H1 (cell line): ENCODE measurements around the gene GALR2. TPM values are rescaled to one million over a fixed set of nuclear protein-coding genes. Genes with fewer than 3 reads are reported as not detected.

Experiments
- CTCF ChIA-PET: fragments of 300-600 bp; sonication (Branson Sonifier 250); formaldehyde crosslinking; loops from one replicate; lab custom pipeline; 2021; ENCODE audit not compliant: partially characterized antibody; lab: Charles Lee
- POLR2A ChIA-PET: fragments of 300-600 bp; sonication (Branson Sonifier 250); formaldehyde crosslinking; loops from one replicate; lab custom pipeline; 2021; ENCODE audit warnings: inconsistent platforms; ENCODE audit not compliant: partially characterized antibody; lab: Charles Lee
- DNase-seq, 2 experiments: peaks; one replicate each; pipeline versions ENCODE4 v3.0.0 to v3.0.0-alpha.2; 2010 to 2022; ENCODE audit warnings: low spot score in 2 of 2, low read depth in 1 of 2, mixed read lengths in 1 of 2
- FAIRE-seq: peaks from 2 replicates; lab custom pipeline; 2011; peaks lifted over from hg19 to GRCh38; lab: Jason Lieb, UNC
- H2AFZ ChIP-seq: 2 replicates; pipeline ENCODE4 v1.8.1; 2012; ENCODE audit warnings: low read length, inconsistent platforms
- H2AK5ac ChIP-seq: 2 replicates; pipeline ENCODE4 v1.6.1; 2013; ENCODE audit warnings: low read depth, low read length
- H2BK120ac ChIP-seq: replicated peaks from 2 replicates; pipeline ENCODE3; 2013; ENCODE audit warnings: low read depth, low read length, inconsistent platforms
- H2BK12ac ChIP-seq: 2 replicates; pipeline ENCODE4 v1.6.1; 2013; ENCODE audit warnings: low read depth, low read length
- H2BK15ac ChIP-seq: 2 replicates; pipeline ENCODE4 v1.6.1; 2013; ENCODE audit warnings: low read length
- H2BK20ac ChIP-seq: 2 replicates; pipeline ENCODE4 v1.6.1; 2013; ENCODE audit warnings: low read length
- H2BK5ac ChIP-seq: 2 replicates; pipeline ENCODE4 v1.6.1; 2013; ENCODE audit warnings: low read depth, low read length
- H3K14ac ChIP-seq: 2 replicates; pipeline ENCODE4 v1.6.1; 2013; ENCODE audit warnings: inconsistent platforms; ENCODE audit not compliant: insufficient read length
- H3K18ac ChIP-seq: 2 replicates; pipeline ENCODE4 v1.6.1; 2013; ENCODE audit warnings: low read length; ENCODE audit errors: extremely low read depth
- H3K23ac ChIP-seq: 2 replicates; pipeline ENCODE4 v1.6.1; 2013; ENCODE audit warnings: inconsistent platforms; ENCODE audit not compliant: insufficient read length
- H3K23me2 ChIP-seq: 2 replicates; pipeline ENCODE4 v1.6.1; 2013; ENCODE audit warnings: low read depth, low read length
- H3K27ac ChIP-seq: 2 replicates; pipeline ENCODE4 v1.6.1; 2011; ENCODE audit warnings: low read depth, low read length, inconsistent platforms
- H3K27me3 ChIP-seq, 4 experiments: replicated peaks in 1 of 4; 1 replicate in 1 of 4; 2 replicates in 3 of 4; pipeline versions ENCODE4 v1.6.1 to v1.8.1; 2011 to 2013; ENCODE audit warnings: low read length in 3 of 4, mild to moderate bottlenecking in 3 of 4, inconsistent platforms in 2 of 4, mixed read lengths in 2 of 4, moderate library complexity in 1 of 4; ENCODE audit not compliant: control insufficient read depth in 3 of 4, insufficient read depth in 3 of 4; ENCODE audit errors: extremely low read depth in 1 of 4
- H3K36me3 ChIP-seq, 4 experiments: 2 replicates each; pipeline versions ENCODE4 v1.6.1 to v1.8.1; 2011 to 2013; ENCODE audit warnings: mild to moderate bottlenecking in 4 of 4, low read length in 3 of 4, moderate library complexity in 2 of 4, control low read depth in 1 of 4, inconsistent platforms in 1 of 4; ENCODE audit not compliant: insufficient read depth in 4 of 4, control insufficient read depth in 2 of 4
- H3K4ac ChIP-seq: replicated peaks from 2 replicates; pipeline ENCODE3; 2013; ENCODE audit warnings: low read length, low read depth, mixed read lengths, inconsistent platforms; ENCODE audit not compliant: insufficient read length
- H3K4me1 ChIP-seq, 4 experiments: replicated peaks in 1 of 4; 1 replicate in 1 of 4; 2 replicates in 3 of 4; pipeline versions ENCODE4 v1.6.1 to v1.8.1; 2011 to 2013; ENCODE audit warnings: low read length in 3 of 4, inconsistent platforms in 2 of 4, mixed read lengths in 1 of 4; ENCODE audit not compliant: insufficient read depth in 4 of 4, control insufficient read depth in 3 of 4
- H3K4me2 ChIP-seq, 2 experiments: 2 replicates each; pipeline versions ENCODE4 v1.6.1 to v1.8.1; 2011 to 2013; ENCODE audit warnings: low read depth in 2 of 2, low read length in 2 of 2, control low read depth in 1 of 2, inconsistent platforms in 1 of 2, mild to moderate bottlenecking in 1 of 2; ENCODE audit not compliant: insufficient read depth in 1 of 2
- H3K4me3 ChIP-seq, 4 experiments: fragments of 200-600, 300-600 bp in 1 of 4; sonication (generic), shearing (Covaris generic), sonication (Bioruptor Twin) in 1 of 4; 2 replicates each; pipeline versions ENCODE4 v1.5.1 to v1.8.1; 2011 to 2016; ENCODE audit warnings: low read length in 4 of 4, low read depth in 3 of 4, control low read depth in 2 of 4, inconsistent platforms in 2 of 4, mild to moderate bottlenecking in 2 of 4, mixed read lengths in 1 of 4, moderate library complexity in 1 of 4; ENCODE audit not compliant: insufficient read depth in 2 of 4; ENCODE audit errors: extremely low read depth in 1 of 4
- H3K56ac ChIP-seq: replicated peaks from 2 replicates; pipeline ENCODE3; 2013; ENCODE audit warnings: low read depth, mild to moderate bottlenecking, mixed read lengths, low read length, inconsistent platforms; ENCODE audit not compliant: insufficient read length
- H3K79me1 ChIP-seq: 2 replicates; pipeline ENCODE4 v1.6.1; 2013; ENCODE audit warnings: low read depth, low read length, control low read depth
- H3K79me2 ChIP-seq, 2 experiments: 2 replicates each; pipeline versions ENCODE4 v1.6.1 to v1.8.1; 2012 to 2013; ENCODE audit warnings: low read length in 2 of 2, mild to moderate bottlenecking in 2 of 2, inconsistent platforms in 1 of 2; ENCODE audit not compliant: insufficient read depth in 2 of 2, control insufficient read depth in 1 of 2
- H3K9ac ChIP-seq, 4 experiments: replicated peaks in 1 of 4; 1 replicate in 1 of 4; 2 replicates in 3 of 4; pipeline versions ENCODE4 v1.6.1 to v1.8.1; 2011 to 2013; ENCODE audit warnings: low read depth in 3 of 4, low read length in 3 of 4, control low read depth in 2 of 4, mild to moderate bottlenecking in 2 of 4, moderate library complexity in 2 of 4, inconsistent platforms in 1 of 4; ENCODE audit errors: extremely low read depth in 1 of 4
- H3K9me3 ChIP-seq, 2 experiments: 2 replicates each; pipeline versions ENCODE4 v1.6.1 to v1.8.1; 2012 to 2013; ENCODE audit warnings: mild to moderate bottlenecking in 2 of 2, moderate library complexity in 2 of 2, control low read depth in 1 of 2, inconsistent platforms in 1 of 2, low read depth in 1 of 2, low read length in 1 of 2, mixed read lengths in 1 of 2; ENCODE audit not compliant: insufficient read depth in 2 of 2
- H4K20me1 ChIP-seq, 2 experiments: replicated peaks in 1 of 2; 2 replicates each; pipeline versions ENCODE3 to v1.8.1; 2011 to 2013; ENCODE audit warnings: inconsistent platforms in 2 of 2, low read length in 2 of 2, mild to moderate bottlenecking in 1 of 2; ENCODE audit not compliant: insufficient read depth in 2 of 2, control insufficient read depth in 1 of 2
- H4K5ac ChIP-seq: 2 replicates; pipeline ENCODE4 v1.6.1; 2013; ENCODE audit warnings: low read length, low read depth, mixed read lengths, inconsistent platforms; ENCODE audit not compliant: insufficient read length
- H4K8ac ChIP-seq: 2 replicates; pipeline ENCODE4 v1.8.0; 2013; ENCODE audit warnings: mild to moderate bottlenecking, moderate library complexity, low read length, inconsistent platforms; ENCODE audit not compliant: insufficient read depth; ENCODE audit errors: extremely low read depth
- H4K91ac ChIP-seq: replicated peaks from 2 replicates; pipeline ENCODE3; 2013; ENCODE audit warnings: low read length, mixed read lengths, inconsistent platforms; ENCODE audit not compliant: insufficient read length
- WGBS, 2 experiments: shearing (Covaris generic) in 1 of 2; methylation state at CpG; one replicate each; pipeline versions ENCODE4 v1.1.6 to v1.1.7; 2013 to 2015; ENCODE audit warnings: low lambda C conversion rate in 2 of 2, mixed read lengths in 2 of 2, inconsistent platforms in 1 of 2, low coverage in 1 of 2, missing lambda C conversion rate in 1 of 2; ENCODE audit not compliant: insufficient replicate concordance in 2 of 2, insufficient coverage in 1 of 2, insufficient read length in 1 of 2; ENCODE audit errors: extremely low coverage in 1 of 2, missing lambda C conversion rate in 1 of 2; 5-methylcytosine and 5-hydroxymethylcytosine counted together
- polyA plus RNA-seq, 7 experiments: library from polyadenylated mRNA; depleted of rRNA in 3 of 7; stranded (reverse) in 5 of 7; unstranded in 2 of 7; fragments of >200 nt in 5 of 7; fragments of 200-250 nt in 2 of 7; gene quantifications; 1 replicate in 5 of 7; 2 replicates in 1 of 7; 4 replicates in 1 of 7; pipeline versions ENCODE4 v1.2.1 to v1.2.3, GENCODE V29; 2011 to 2013; ENCODE audit warnings: missing spikeins in 2 of 7, mixed read lengths in 2 of 7
- total RNA-seq: library from RNA; stranded (reverse); fragmentation: NEBNext Ultra II Directional; extraction: Animal tissue kit (Norgen Biotek cat#: 25700); gene quantifications from 2 replicates; pipeline ENCODE4 v1.2.1, GENCODE V29; 2021

Gene GALR2
- total and polyA plus RNA-seq, 2 of the 8 experiments (the other 6 are each of a cell fraction or from before 2014, with no cell fraction given) = 0.86 to 2.2 TPM

- Histone ChIP-seq H2BK120ac (no peak overlapping the region), H3K23me2 (no peaks in the 10 kb centered on the region), H4K20me1 (peaks cover 0 to 1% of the 10 kb centered on the region in 2 experiments), H3K27ac (no peak overlapping the region), H2BK20ac (no peak overlapping the region), H3K79me1 (no peaks in the 10 kb centered on the region), H3K36me3 (no peaks in the 10 kb centered on the region), H3K27me3 (no peaks in the 10 kb centered on the region), H2AFZ (no peak overlapping the region), H3K9ac (no peak overlapping the region), H4K5ac (no peak overlapping the region), H3K14ac (no peak overlapping the region), H3K4me2 (no peak overlapping the region), H2BK15ac (no peak overlapping the region), H4K8ac (no peak overlapping the region), H3K56ac (no peak overlapping the region), H2BK5ac (no peak overlapping the region), H2AK5ac (no peak overlapping the region), H3K4ac (no peak overlapping the region), H3K18ac (no peak overlapping the region), H3K9me3 (no peaks in the 10 kb centered on the region), H3K4me1 (peaks cover 0 to 17% (median 9%) of the 10 kb centered on the region in 4 experiments; a peak in 6 of 7 replicates), H4K91ac (no peak overlapping the region), H3K79me2 (no peaks in the 10 kb centered on the region), H2BK12ac (no peak overlapping the region), H3K23ac (no peak overlapping the region), H3K4me3 (no peak overlapping the region)
- no peak for FAIRE-seq
- CTCF ChIA-PET = interaction anchor here (0.8 to 13.7 kb wide), 7 partner anchors 9 to 365 kb away, joined by 3 to 229 read pairs (median 6); partner anchors contain the start of gene CDK3
- POLR2A ChIA-PET = interaction anchor here (0.6 to 3.0 kb wide), 4 partner anchors 47 to 461 kb away, joined by 3 to 9 read pairs (median 3); partner anchors contain the start of gene ZACN
- no peak for DNase-seq
- WGBS, 2 experiments = 92% methylated on average over 5 of the region's 5 CpGs; no CpG with 5 or more reads in 1 of the 2 experiments
These were observed 41.8 kb upstream of the GALR2 start for GRCh38 chr17:76032780-76033108.
